ENCODE measurements around the gene KHNYN.
"Not testable (repeated sequence)": the region's sequence is repeated elsewhere in the genome, so short reads cannot be mapped to it uniquely, and the experiment has no call there.

- not testable (repeated sequence) for TF ChIP-seq POLR2A (IDR thresholded peaks at IDR 0.05; ENCODE audit: low read length); GATA1 (IDR thresholded peaks at IDR 0.05; ENCODE audit: low read depth, low read length)
Observed at GRCh38 chr14:24479999-24480398, 50.2 kb downstream of the KHNYN start.

All from erythroblast (primary cell).